Panc1 (cell line): ENCODE measurements around the gene SLC7A5. TPM values are rescaled to one million over a fixed set of nuclear protein-coding genes. Genes with fewer than 3 reads are reported as not detected.
A peak's percentile ranks its signal among the peaks of the same experiment; 100 is the strongest.

Source experiments
- ATAC-seq: fragments of 200-7000 bp; cut with Tn5 transposase; 2 replicates; pipeline ENCODE4 v1.9.1; 2020; ENCODE audit warnings: mild to moderate bottlenecking, moderate library complexity
- BruUV-seq: library from RNA; stranded (reverse); fragments of 400-500 nt; replicated peaks from 2 replicates; lab custom pipeline; 2021; lab: Mats Ljungman, UMichigan
- CTCF ChIA-PET: fragments of 300-600 bp; sonication (Branson Sonifier 250); formaldehyde crosslinking; loops from one replicate; lab custom pipeline; 2022; ENCODE audit warnings: antibody characterized with exemption; lab: Charles Lee
- POLR2A ChIA-PET: fragments of 300-600 bp; sonication (Branson Sonifier 250); formaldehyde crosslinking; loops from one replicate; lab custom pipeline; 2022; ENCODE audit warnings: antibody characterized with exemption; lab: Charles Lee
- DNase-seq: peaks from one replicate; pipeline ENCODE4 v3.0.0-alpha.2; 2010; ENCODE audit warnings: low read depth, low spot score
- H3K27ac ChIP-seq: 2 replicates; pipeline ENCODE4 v1.5.1; 2011; ENCODE audit warnings: mild to moderate bottlenecking, low read length, inconsistent platforms
- H3K27me3 ChIP-seq: fragments of 200-500 bp; sonication (Bioruptor generic); 2 replicates; pipeline ENCODE4 v1.6.0; 2014; ENCODE audit warnings: low read length, inconsistent platforms; ENCODE audit not compliant: control insufficient read depth, insufficient read depth
- H3K36me3 ChIP-seq: fragments of 200-500 bp; sonication (Bioruptor generic); 2 replicates; pipeline ENCODE4 v1.5.1; 2014; ENCODE audit warnings: inconsistent platforms, mild to moderate bottlenecking, low read length, moderate library complexity; ENCODE audit not compliant: control insufficient read depth, insufficient read depth
- H3K4me1 ChIP-seq: 2 replicates; pipeline ENCODE4 v1.5.1; 2011; ENCODE audit warnings: inconsistent platforms, mild to moderate bottlenecking, low read length, moderate library complexity; ENCODE audit not compliant: control insufficient read depth, insufficient read depth
- H3K4me3 ChIP-seq, 2 experiments: 2 replicates each; pipeline ENCODE4 v1.5.1; 2011 to 2012; ENCODE audit warnings: low read depth in 2 of 2, low read length in 2 of 2, mild to moderate bottlenecking in 2 of 2, inconsistent platforms in 1 of 2, moderate library complexity in 1 of 2
- H3K9me3 ChIP-seq: fragments of 200-500 bp; sonication (Bioruptor generic); 2 replicates; pipeline ENCODE4 v1.5.1; 2014; ENCODE audit warnings: low read depth, mild to moderate bottlenecking, inconsistent platforms, low read length, moderate library complexity; ENCODE audit not compliant: control insufficient read depth, insufficient read depth
- CTCF ChIP-seq: fragments of 450-650 bp; IDR thresholded peaks from 2 replicates; pipeline ENCODE4 v1.5.1; 2017; ENCODE audit warnings: mild to moderate bottlenecking
- POLR2AphosphoS5 ChIP-seq: IDR thresholded peaks from 2 replicates; pipeline ENCODE4 v1.6.1; 2012; ENCODE audit warnings: mild to moderate bottlenecking, low read depth, low read length, moderate library complexity
- SIN3A ChIP-seq: IDR thresholded peaks from 2 replicates; pipeline ENCODE4 v1.6.1; 2012; ENCODE audit warnings: low read depth, mild to moderate bottlenecking, low read length, moderate library complexity, borderline replicate concordance; ENCODE audit not compliant: insufficient read depth
- TCF7L2 ChIP-seq: IDR thresholded peaks from 2 replicates; pipeline ENCODE4 v1.6.1; 2011; ENCODE audit warnings: mild to moderate bottlenecking, low read depth, low read length, inconsistent platforms
- in situ Hi-C: cut with HindIII; loops from 2 replicates; pipeline ENCODE4 v1.10.0; 2016; ENCODE audit warnings: low sequenced_read_pairs, low pct_unique_long_range_greater_than_20kb
- intact Hi-C: fragments of 100-400 bp; cut with micrococcal nuclease; formaldehyde crosslinking; loops from one replicate; pipeline ENCODE4 v1.10.0; 2022; ENCODE audit not compliant: unreplicated experiment
- total RNA-seq: library from RNA; stranded (reverse); gene quantifications from one replicate; pipeline ENCODE4 v1.2.1, GENCODE V29; 2021; ENCODE audit not compliant: unreplicated experiment
- TF ChIP-seq, protein P1 (sequence below), 2 experiments: IDR thresholded peaks; 2 replicates each; pipeline ENCODE4 v1.6.1; 2011 to 2012; ENCODE audit warnings: low read depth in 2 of 2, control low read depth in 1 of 2, low read length in 1 of 2, mild to moderate bottlenecking in 1 of 2, moderate library complexity in 1 of 2; ENCODE audit not compliant: insufficient read depth in 1 of 2

Gene SLC7A5
- total RNA-seq, 1 experiment from 2014 or later = 231 TPM

DNA sequence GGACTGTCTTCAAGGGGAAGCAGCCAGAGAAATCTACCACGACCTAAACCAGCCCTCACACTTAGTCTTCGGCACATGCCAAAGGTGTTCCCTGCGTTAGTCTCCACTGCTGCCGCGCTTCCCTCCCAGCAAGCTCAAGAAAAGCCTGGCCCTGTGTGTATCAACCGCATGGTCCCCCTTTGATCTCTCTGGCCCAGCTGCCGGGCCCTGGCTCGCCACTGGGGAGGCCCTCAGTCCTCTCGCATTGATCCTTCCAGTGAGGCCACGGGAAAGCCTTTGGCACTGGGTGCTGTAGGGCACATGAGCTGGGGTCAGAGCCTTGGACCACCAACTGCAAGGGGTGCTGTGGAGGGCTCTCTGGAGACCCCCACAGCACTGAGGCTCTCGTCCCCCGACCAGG, 74.0 kb downstream of the SLC7A5 start:
- Histone ChIP-seq H3K27ac (no peak overlapping the region), H3K36me3 (no peaks in the 10 kb centered on the region), H3K9me3 (no peaks in the 10 kb centered on the region), H3K4me3 (no peak overlapping the region), H3K4me1 (peaks cover 6% of the 10 kb centered on the region; the same call in 1 of the 2 replicates), H3K27me3 (no peaks in the 10 kb centered on the region)
- intact Hi-C loops = no loop called here
- ChIA-PET CTCF (interaction anchor here (0.6 kb wide), 1 partner anchor 76 kb away, joined by 4 read pairs; no protein-coding TSS in a partner anchor), POLR2A (no interaction called here)
- in situ Hi-C loops = no loop called here
- ATAC-seq (no peak), DNase-seq (no peak)
- TF ChIP-seq POLR2AphosphoS5 (no peak), CTCF (no peak), SIN3A (no peak), TCF7L2 (0 out of 2 replicates have a peak, but pooled peaks have one; percentile 45)
- TF ChIP-seq, protein P1, sequence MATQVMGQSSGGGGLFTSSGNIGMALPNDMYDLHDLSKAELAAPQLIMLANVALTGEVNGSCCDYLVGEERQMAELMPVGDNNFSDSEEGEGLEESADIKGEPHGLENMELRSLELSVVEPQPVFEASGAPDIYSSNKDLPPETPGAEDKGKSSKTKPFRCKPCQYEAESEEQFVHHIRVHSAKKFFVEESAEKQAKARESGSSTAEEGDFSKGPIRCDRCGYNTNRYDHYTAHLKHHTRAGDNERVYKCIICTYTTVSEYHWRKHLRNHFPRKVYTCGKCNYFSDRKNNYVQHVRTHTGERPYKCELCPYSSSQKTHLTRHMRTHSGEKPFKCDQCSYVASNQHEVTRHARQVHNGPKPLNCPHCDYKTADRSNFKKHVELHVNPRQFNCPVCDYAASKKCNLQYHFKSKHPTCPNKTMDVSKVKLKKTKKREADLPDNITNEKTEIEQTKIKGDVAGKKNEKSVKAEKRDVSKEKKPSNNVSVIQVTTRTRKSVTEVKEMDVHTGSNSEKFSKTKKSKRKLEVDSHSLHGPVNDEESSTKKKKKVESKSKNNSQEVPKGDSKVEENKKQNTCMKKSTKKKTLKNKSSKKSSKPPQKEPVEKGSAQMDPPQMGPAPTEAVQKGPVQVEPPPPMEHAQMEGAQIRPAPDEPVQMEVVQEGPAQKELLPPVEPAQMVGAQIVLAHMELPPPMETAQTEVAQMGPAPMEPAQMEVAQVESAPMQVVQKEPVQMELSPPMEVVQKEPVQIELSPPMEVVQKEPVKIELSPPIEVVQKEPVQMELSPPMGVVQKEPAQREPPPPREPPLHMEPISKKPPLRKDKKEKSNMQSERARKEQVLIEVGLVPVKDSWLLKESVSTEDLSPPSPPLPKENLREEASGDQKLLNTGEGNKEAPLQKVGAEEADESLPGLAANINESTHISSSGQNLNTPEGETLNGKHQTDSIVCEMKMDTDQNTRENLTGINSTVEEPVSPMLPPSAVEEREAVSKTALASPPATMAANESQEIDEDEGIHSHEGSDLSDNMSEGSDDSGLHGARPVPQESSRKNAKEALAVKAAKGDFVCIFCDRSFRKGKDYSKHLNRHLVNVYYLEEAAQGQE (IDR thresholded peaks at IDR 0.05; ENCODE audit: insufficient read depth in 1 of 2, low read depth in 2 of 2, low read length in 1 of 2) = no peak
- BruUV-seq = no TSS peak

GRCh38 chr16:87794485-87795078, 74.7 kb downstream of the SLC7A5 start:
- H3K9me3 ChIP-seq = no peaks in the 10 kb centered on the region
- no peak for TF ChIP-seq CTCF
- H3K27ac ChIP-seq = no peak overlapping the region
- ATAC-seq = no peak
- H3K4me1 ChIP-seq = peaks cover 13% of the 10 kb centered on the region
- CTCF ChIA-PET = interaction anchor here (0.7 kb wide), 1 partner anchor 31 kb away, joined by 3 read pairs; no protein-coding TSS in a partner anchor
- H3K36me3 ChIP-seq = no peaks in the 10 kb centered on the region
- no peak for DNase-seq
- H3K27me3 ChIP-seq = no peaks in the 10 kb centered on the region
- POLR2A ChIA-PET = interaction anchor here (0.6 kb wide), 1 partner anchor 11 kb away, joined by 4 read pairs; no protein-coding TSS in a partner anchor
- intact Hi-C loops = no loop called here
- no peak overlapping the region for H3K4me3 ChIP-seq
- no TSS peak for BruUV-seq
- in situ Hi-C loops = no loop called here
